NOMO-1 treated with DMSO at 0.1 percent for 48 hours (cell line): ENCODE measurements around the gene HS3ST4.

Experiments
- DNase-seq: peaks from one replicate; lab custom pipeline; 2025; ENCODE audit not compliant: unreplicated experiment; lab: John Stamatoyannopoulos, UW

HS3ST4 gene

DNA sequence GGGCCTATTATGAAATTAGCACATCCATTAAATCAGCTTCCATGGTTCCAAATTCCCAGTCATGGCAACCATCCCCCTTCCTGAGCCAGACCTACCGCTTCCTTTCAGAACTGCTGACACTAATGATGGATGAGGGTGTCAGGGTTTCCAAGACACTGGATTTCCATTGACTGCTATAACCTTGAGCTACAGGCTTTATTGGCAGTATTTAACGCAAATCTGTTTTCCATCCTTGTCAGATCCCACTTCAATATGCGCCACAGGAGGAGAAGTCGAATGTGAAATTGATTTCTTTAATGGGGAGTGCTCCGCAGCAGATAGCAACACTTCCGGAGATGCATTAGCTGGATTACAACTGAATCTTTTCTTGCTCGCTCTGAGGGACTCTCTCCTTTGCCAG lies 197.1 kb downstream of the HS3ST4 start:
- DNase-seq, result no peak

DNA sequence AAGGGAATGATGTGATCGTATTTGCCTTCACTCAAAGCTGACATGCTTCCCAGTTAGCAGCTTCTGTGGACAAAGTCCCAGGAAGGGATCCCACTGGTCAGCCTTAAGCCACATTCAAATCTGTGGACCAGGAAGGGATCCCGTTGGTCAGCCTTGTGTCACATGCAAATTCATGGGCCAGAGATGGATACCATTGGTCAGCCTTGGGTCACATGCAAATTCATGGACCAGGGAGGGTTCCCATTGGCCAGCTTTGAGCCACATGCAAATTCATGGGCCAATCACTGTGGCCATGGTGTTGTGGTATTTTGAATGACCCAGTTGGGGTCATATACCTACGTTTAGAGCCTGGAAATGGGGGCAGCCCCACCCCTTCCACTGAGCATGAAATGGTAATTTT lies 201.6 kb downstream of the HS3ST4 start:
- DNase-seq, result no peak

DNA sequence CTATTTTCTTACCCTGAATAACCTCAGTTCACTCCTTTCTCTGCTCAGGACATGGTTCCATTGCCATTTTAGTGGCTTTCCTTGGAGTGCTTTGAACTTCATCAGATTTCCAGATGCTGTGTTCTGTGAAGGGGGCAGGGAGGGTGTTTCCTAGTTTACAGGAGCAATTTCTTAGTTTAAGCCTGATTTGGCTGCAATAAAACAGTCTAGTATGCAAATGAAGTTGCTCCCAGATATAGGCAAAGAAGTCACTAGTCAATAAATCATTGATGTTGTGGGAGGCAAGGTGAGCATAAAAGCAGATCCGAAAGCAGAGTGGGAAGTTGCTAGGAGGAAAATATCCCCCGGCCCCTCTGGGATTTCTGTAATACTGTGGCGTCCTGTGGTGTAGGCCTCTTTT lies 202.3 kb downstream of the HS3ST4 start:
- DNase-seq, result no peak

DNA sequence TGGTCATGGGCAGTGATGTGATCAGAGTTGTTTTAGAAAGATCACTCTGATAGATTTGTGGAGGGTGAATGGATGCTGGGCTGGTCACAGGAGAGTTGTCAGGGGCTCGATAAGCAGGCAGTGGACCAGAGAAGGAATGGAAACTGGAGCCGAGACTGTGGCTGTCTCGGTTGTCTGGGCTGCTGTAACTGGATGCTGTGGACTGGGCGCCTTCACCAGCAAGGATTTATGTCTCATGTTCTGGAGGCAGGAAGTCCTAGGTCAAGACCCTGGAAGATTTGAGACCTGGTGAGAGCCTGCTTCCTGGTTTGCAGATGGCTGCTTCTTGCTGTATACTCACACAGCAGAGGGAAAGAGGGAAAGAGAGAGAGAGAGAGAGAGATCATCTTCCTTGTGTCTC lies 203.6 kb downstream of the HS3ST4 start:
- no peak for DNase-seq

DNA sequence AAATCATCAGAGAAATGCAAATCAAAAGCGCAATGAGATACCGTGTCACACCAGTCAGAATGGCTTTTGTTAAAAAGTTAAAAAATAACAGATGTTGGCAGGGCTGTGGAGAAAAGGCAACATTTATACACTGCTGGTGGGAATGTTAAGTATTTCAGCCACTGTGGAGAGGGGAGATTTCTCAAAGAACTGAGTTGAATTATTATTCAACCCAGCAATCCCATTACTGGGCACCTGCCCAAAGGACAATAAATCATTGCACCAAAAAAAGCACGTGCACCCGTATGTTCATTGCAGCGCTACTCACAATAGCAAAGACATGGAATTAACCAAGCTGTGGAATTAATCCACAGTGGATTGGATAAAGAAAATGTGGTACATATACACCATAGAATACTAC lies 204.7 kb downstream of the HS3ST4 start:
- no peak for DNase-seq

DNA sequence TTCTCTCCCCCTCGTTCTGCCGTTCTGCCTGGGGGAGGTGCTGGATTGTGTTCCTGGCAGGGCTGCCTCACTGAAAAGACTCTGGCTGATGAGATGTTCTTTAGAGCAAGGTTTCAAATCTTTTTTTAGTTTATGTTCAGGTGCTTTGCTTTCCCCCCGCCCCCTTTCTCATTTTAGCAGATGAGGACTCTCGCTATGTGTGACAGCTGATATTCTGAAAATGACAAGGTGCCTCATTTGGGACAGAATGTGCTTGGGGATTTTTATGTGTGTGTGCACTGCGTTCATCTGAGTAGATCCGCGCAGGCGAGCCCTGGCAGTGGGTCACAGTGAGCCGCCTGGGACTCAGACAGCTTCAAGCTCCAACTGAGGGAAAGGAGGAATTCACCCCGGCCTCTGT lies 205.9 kb downstream of the HS3ST4 start:
- DNase-seq, result no peak

DNA sequence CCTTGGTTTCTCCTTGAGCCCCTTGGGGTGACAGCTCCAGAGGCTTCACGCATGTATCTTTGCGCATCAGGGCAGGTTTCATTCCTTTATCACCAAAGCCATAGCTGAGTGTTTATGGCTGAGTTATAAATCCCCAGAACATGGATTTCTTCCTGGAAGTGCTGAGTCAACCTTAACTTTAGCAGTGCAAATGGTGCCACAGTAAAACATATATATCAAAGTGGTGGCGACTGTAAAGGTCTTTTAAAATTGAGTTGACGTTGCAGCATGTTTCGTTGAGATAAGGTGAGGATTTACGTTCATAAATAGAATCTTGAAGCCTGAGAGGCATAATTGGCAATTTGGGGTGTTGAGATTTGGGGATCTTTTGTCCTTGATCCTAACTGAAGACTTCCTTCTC lies 214.1 kb downstream of the HS3ST4 start:
- no peak for DNase-seq

DNA sequence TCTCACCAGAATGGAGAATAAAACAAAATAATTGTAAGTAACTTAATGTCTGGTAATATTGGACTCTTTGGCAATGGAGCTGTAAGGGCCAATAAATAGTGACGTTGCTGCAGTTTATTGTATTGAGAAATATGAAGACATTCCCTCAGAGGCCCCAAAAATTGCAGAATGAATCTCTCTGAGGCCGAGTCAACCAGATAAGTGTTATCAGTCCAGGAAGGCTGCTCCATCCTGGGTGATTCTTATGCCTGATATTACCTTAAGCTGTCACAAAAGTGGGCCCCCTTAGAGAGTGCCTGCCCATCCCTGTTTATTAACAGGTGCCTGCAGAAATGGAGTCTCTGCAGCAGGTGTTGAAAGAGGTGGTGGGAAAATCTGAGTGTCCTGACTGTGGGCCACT lies 219.2 kb downstream of the HS3ST4 start:
- no peak for DNase-seq

DNA sequence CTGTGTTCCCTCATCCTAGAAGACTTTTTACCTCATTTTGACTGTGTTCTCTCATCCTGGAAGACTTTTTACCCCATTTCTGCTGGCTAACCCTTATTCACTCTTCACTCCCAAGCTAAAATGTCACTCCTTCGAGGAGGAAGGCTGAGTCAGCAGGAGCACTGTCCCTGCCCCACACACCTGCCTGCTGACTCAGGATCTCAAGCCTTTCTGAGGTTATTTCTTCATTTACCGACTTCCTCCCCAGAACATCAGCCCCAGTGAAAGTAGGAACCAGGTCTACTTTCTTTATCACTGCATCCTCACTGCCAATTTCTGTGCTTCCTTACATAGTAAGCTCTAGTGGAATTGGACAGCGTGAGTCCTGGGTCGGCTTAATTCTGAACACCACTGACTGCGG lies 220.6 kb downstream of the HS3ST4 start:
- no peak for DNase-seq

DNA sequence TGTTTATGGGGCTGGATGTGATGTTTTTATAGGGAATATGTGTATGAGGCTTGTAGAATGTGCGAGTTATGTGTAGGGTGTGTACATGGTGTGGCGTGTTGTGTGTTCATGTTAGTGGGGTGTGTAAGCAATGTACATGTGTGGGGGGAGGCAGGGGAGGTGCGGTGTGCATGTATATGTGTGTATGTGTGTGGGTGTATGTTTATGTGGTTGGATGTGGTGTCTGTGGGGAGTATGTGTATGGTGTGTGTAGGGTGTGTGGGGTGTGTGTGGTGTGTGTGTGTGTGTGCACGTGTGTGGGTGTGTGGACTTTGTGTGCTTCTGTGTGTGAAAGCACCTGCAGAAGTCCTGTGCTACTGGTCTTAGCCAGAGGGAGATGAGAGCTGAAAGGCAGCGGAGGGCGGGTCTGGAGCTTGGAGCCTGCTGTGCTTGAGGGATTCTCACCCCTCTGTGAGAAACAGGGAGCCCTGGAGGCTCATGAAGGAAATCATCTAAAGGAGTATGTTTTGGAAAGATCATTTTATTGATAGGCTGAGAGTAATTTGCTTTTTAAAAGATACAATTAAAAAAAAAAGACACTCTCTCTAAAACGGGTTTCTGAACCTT lies 222.7 kb downstream of the HS3ST4 start:
- DNase-seq, result no peak

DNA sequence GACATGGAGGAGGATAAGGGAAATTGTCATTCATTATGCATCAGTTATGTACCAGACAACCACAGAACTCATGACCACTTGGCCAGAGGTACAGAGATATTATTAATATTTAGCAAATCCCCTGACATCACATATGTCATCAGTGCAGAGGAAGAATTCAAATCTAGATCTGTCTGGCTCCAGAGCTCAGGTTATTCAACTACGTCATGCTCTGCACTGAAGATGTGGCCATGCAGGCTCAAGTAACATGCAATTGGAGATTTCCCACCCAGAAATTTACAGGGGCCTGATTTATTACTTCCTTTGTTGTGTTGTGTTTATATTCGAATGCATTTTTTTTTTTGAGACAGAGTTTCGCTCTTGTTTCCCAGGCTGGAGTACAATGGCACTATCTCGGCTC lies 224.3 kb downstream of the HS3ST4 start:
- no peak for DNase-seq

DNA sequence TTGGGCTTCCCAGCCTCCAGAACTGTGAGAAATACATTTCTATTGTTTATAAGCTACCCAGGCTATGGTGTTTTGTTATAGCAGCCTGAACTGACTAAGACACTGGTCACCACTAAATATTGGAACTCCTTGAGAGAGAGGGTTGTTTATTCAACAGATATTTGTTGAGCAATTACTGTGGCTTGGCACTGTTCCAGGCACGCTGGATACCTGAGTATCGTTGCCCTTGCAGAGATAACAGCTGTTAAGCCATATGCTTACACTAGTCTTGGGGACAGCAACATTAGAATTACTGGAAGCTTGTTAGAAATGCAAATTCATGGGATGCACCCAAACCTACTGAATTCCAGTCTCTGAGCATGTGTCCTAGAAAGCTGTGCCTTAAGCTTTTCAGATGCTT lies 230.7 kb downstream of the HS3ST4 start:
- DNase-seq, result no peak

DNA sequence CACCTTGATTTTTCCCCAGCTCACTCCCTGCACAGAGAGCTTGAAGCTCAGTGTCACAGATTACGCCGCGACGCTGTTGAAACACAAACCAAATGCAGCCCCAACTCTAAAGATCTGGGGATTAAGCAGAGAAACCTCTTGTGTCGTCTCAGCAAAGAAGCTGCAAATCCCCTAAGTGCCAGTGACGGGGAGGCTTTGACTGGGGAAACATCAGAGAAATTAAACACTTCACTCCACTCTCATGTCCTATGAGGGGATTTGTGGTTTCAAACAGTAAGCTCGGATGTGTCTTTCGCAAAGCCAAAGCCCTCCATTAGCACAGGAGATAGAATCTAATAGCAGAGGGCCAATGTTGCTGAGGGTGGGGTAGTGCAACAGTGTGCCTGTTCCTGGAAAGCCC lies 233.7 kb downstream of the HS3ST4 start:
- DNase-seq, result no peak

DNA sequence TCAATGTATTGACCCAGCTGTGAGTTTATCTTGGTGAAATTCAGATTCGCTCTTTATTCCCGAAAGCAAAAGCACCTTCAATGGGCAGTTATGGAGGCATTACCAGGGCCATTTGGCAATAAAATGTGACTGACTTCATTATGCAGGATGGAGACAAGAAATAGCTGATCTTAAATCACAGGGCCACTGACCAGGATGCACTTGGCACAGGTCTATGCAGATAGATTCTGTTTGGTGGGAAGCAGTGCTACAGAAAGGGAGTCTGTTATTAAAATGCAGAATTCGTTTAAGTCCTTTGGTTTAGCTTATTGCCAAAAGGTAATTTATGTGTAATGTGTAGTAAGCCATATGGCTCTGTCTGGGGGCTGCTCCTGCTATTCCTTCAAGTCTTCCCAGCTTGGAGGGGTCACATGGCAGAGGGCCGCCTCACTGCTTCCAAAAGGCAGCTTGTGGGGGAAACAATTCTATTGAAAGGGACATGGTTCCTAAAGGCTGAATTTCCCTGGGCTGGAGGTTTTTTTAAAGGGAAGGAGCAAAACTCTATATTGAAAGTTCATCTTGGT lies 239.8 kb downstream of the HS3ST4 start:
- no peak for DNase-seq

DNA sequence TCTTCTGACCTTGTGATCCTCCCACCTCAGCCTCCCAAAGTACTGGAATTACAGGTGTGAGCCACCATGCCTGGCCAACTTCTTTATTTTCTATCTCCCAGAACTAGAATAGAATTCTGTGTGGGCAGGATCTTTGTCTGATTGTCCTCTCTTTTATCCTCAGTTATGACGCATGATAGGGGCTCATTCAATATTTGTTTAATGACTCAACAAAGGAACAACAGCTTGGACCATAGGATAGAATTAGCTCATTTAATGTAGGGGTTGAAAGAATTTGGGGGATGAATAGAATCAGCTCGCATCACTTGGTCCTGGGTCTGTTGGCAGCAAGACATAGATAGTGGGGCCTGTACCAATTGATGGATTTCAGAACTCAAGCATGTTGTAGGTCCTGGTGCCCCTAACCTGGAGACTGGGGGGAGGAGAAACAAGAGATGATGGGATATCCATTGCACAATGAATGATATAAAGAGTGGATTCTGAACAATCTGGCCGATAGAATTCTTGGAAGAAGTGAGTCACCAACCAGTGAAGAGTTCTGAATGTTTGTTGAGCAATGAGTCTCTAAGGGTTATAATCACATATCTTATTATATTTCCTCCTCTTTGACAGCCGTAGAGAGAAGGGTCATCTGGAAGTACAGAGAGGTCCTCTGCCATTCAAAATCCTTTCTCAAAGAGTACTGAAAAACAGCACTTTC lies 250.2 kb downstream of the HS3ST4 start:
- DNase-seq, result no peak

DNA sequence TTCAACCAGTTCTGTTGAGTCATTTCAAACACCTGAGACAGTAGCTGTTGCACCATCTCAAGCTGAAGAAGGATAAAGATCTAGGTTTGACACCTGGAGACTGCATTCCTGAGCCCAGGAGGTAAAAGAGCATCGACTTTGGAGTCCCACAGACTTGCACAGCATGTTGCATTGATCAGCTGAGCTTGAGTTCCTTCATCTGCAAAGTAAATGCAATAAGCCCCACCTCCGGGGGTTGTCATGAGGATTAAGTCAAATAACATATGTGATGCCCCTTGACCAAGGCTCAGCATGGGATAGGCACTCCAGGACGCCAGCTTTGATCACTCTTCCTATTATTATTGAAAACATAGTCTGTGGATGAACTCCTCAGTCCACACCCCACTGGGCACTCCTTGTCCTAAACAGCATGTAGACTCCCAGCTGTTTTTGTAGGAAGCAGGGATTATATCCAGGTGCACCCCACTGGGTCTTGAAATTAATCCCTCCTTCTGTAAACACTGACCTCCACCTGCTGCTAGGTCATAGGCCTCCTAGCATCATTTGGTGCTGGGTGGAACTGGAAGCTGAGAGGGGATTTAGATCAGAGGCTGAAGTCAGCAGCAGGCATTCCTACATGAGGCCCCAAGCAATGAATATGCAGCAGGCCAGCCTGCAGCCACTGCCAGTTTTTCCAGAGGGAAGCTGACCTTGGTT lies 259.0 kb downstream of the HS3ST4 start:
- no peak for DNase-seq

DNA sequence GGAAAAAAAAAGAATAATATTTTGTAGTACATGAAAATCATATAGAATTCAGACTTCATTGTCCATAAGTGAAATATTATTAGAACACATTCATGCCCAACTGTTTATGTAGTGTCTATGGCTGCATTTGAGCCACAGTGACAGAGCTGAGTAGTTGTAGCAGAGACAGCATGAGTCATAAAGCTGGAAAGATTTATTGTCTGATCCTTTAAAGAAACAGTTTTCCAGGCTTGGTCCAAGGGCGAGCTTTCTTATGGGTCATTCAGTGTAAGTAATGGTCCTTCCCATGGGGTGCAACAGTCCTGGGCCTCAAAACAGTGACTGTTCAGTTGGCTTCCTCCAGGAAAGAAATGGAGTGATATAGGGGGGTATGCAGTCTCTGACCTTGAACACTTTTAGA lies 260.2 kb downstream of the HS3ST4 start:
- no peak for DNase-seq

DNA sequence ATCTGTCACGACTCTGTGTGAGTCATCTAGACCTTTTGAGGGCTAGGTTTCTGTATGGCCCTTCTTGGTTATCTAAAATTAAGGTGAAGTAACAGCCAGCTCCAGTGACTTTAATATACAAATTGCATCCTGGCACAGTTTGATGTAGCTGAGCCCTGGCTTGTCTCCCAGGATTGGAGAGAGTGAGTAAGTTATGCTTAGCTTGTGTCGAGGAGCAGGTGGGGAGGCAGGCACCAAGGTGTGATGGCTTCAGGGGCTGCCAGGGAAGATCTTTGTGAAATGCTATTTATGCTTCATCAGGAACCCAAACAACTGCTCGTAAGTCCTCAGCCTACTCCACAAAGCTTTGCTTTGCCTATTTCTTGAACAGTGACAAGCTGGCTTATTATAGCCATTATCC lies 261.2 kb downstream of the HS3ST4 start:
- DNase-seq, result no peak

DNA sequence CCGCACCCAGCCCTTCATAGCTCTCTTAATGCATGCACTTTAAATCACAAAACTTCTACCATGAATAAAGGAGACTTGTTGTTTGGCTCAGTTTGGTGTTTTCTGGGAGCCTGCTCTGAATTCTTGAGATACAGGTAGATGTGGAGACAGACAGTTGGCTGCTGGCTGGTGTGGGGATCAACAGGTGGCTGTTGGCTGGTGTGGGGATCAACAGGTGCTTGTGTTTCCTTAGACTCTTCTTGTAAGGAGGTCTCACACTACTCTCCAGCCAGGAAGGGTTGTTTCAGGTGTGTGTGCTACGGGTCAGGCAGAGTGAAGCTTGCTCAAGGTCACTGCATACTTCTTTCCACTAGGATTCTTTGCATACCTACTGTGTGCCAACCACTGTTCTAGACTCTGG lies 265.9 kb downstream of the HS3ST4 start:
- no peak for DNase-seq

DNA sequence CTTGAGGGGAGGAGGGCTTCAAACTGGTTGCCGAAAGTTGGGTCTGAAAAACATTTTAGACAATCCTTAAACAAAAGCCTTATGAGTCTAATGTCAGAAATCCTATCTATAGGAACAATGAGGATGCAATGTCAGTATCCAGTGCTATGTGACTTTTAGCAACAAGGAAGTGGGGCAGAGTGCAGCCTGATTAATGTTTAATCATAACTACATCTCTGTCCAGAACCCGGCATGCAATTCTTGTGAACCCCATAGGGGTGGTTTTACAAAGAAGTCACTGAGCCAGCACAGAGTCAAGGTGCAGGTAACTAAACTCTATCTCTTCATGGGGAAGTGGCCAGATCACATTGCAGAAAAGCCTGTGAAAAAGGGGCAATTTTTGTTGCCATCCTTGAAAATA lies 267.5 kb downstream of the HS3ST4 start:
- DNase-seq, result no peak

DNA sequence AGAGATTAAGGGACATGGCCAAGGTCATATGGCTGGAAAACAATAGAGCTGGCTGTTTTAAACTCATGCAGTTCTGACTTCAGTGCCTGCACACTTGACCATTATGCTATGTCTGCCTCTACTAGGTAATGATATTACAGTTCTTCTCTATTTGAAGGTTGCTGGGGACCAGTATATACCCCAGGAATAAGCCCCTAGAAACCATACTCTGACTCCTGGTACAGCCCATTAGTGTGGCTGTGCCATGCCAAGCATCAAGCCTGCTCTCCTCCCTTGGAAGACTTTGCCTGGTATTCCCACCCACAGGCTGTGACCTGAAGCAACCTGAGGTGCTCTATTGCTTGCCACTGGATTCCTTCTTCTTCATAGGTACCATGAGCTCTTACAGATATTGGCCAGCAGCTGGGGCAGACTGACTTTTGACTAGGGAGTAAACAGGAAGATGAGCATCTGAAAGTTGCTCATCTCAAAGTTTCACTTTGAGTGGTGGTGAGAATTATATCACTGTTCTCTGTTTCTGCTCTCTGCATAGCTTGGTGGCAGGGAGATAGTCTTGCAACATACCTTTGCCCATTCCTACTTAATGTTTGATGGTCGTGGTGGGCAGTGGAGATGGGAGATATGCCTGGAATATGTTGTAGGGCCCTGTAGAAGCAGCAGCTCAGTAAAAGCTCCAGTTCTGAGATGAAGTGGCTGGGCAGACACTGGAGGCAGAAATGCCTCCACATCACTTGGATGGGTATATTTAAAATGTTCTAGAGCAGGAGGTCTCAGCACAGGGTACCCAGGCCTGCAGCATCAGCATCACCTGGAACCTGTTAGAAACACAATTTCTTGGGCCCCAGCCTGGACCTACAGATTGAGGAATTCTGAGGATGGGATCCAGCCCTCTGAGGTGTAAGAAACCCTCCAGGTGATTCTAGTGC lies 274.7 kb downstream of the HS3ST4 start:
- DNase-seq, result no peak
